Peyer's patch (tissue), 4 donors: ENCODE results near the gene VWC2L.

ENCODE experiments used
- CTCF ChIP-seq, 6 experiments: fragments of 450-650 bp in 4 of 6; fragments of 200-600 bp in 2 of 6; sonication (generic) in 1 of 6; IDR thresholded peaks; one replicate each; pipeline ENCODE4 v1.5.1; 2017 to 2019; ENCODE audit warnings: antibody characterized with exemption in 6 of 6, mild to moderate bottlenecking in 3 of 6, moderate library complexity in 1 of 6
- POLR2A ChIP-seq, 2 donors: fragments of 450-650 bp; IDR thresholded peaks; one replicate each; pipeline ENCODE4 v1.5.1; 2017; ENCODE audit warnings: antibody characterized with exemption in 2 of 2, mild to moderate bottlenecking in 2 of 2, moderate library complexity in 2 of 2

DNA sequence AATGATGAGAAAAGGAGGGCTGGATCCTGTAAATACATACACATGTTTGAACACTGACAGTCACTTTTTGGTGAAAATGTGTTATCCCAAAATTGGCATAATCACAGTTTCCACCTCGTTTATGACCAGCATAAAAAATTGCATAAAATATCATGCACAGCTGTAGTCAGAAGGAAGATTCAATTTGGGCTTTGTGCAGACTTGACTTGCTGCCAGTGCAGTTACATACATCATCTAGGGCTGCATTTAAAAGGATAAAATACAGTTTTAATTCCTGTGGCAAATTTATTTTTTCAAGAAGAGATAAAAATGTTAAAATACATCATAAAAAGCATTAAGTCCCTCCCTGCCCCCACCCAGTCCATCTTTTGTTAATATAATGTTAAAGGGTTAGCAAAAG lies 103.8 kb downstream of the VWC2L start:
- TF ChIP-seq CTCF (IDR thresholded peaks at IDR 0.05) = no peak
- no peak for TF ChIP-seq POLR2A (IDR thresholded peaks at IDR 0.05)
